Upper lobe of left lung (tissue), 6 donors: ENCODE data around the gene CREB3L4. TPM values are rescaled to one million over a fixed set of nuclear protein-coding genes. Genes with fewer than 3 reads are reported as not detected.

Source experiments
- ATAC-seq, 2 donors: fragments of 200-7000 bp; cut with Tn5 transposase; one replicate each; pipeline ENCODE4 v1.9.1; 2022; ENCODE audit warnings: mild to moderate bottlenecking in 2 of 2, moderate library complexity in 2 of 2; ENCODE audit not compliant: low FRiP score in 2 of 2
- DNase-seq, 2 donors: peaks; one replicate each; pipeline ENCODE4 v3.0.0-alpha.2; 2019 to 2020
- H3K27ac ChIP-seq, 4 donors: fragments of 200-600 bp; sonication (generic); one replicate each; pipeline ENCODE4 v1.5.1; 2016 to 2019
- H3K27me3 ChIP-seq, 4 donors: fragments of 200-600 bp; sonication (generic); one replicate each; pipeline ENCODE4 v1.5.1; 2017 to 2019
- H3K36me3 ChIP-seq, 4 donors: fragments of 200-600 bp; sonication (generic); one replicate each; pipeline ENCODE4 v1.5.1; 2016 to 2019
- H3K4me1 ChIP-seq, 4 donors: fragments of 200-600 bp; sonication (generic); one replicate each; pipeline ENCODE4 v1.5.1; 2018 to 2019
- H3K4me3 ChIP-seq, 4 donors: fragments of 200-600 bp; sonication (generic); one replicate each; pipeline ENCODE4 v1.5.1; 2017 to 2019; ENCODE audit warnings: mild to moderate bottlenecking in 2 of 4, moderate library complexity in 1 of 4
- H3K9me3 ChIP-seq, 4 donors: fragments of 200-600 bp; sonication (generic); one replicate each; pipeline ENCODE4 v1.5.1; 2018 to 2019
- CTCF ChIP-seq, 6 experiments: fragments of 450-650 bp in 4 of 6; fragments of 200-600 bp in 2 of 6; sonication (generic) in 2 of 6; IDR thresholded peaks; one replicate each; pipeline ENCODE4 v1.5.1; 2016 to 2019; ENCODE audit warnings: antibody characterized with exemption in 6 of 6
- EP300 ChIP-seq, 4 donors: sonication (generic); formaldehyde crosslinking; IDR thresholded peaks; one replicate each; pipeline ENCODE4 v1.5.1; 2017; ENCODE audit warnings: antibody characterized with exemption in 4 of 4, control low read depth in 2 of 4
- POLR2A ChIP-seq, 4 donors: fragments of 450-650 bp; IDR thresholded peaks; one replicate each; pipeline ENCODE4 v1.5.1; 2016 to 2017; ENCODE audit warnings: antibody characterized with exemption in 4 of 4, mild to moderate bottlenecking in 2 of 4
- POLR2AphosphoS5 ChIP-seq, 2 donors: sonication (generic); formaldehyde crosslinking; IDR thresholded peaks; one replicate each; pipeline ENCODE4 v1.5.1; 2017; ENCODE audit warnings: antibody characterized with exemption in 2 of 2
- WGBS, 2 donors: methylation state at CpG; one replicate each; pipeline ENCODE4 v1.1.5; 2017 to 2018; 5-methylcytosine and 5-hydroxymethylcytosine counted together
- total RNA-seq, 6 donors: library from RNA; depleted of rRNA in 4 of 6; stranded (reverse); fragments of >200 nt in 4 of 6; gene quantifications; one replicate each; pipeline versions ENCODE4 v1.1.0 to v1.2.1, GENCODE V29; 2016 to 2021
- donor health status: DM: no; HTN: no; CAD: no; lungs with moderate emphysema.
- donor health status: DM: no; HTN: yes; CAD: no; lungs with severe emphysema.

The CREB3L4 gene
- total RNA-seq, 6 donors from 2014 or later = 4.7 to 17.4 (median 9.4) TPM

- no peak overlapping the region for H3K27ac ChIP-seq
- 94 to 95% methylated on average over 3 of the region's 3 CpGs for WGBS, 2 donors
- H3K36me3 ChIP-seq = peaks cover 3 to 34% (median 25%) of the 10 kb centered on the region in 4 donors
- peaks cover 17 to 26% (median 21%) of the 10 kb centered on the region in 4 donors for H3K4me1 ChIP-seq
- H3K4me3 ChIP-seq = no peak overlapping the region
- H3K9me3 ChIP-seq = no peaks in the 10 kb centered on the region
- no peak for ATAC-seq
- DNase-seq = no peak
- H3K27me3 ChIP-seq = no peaks in the 10 kb centered on the region
- TF ChIP-seq POLR2A (IDR thresholded peaks at IDR 0.05) = no peak
- no peak for TF ChIP-seq EP300 (IDR thresholded peaks at IDR 0.05)
- no peak for TF ChIP-seq POLR2AphosphoS5 (IDR thresholded peaks at IDR 0.05)
- no peak for TF ChIP-seq CTCF (IDR thresholded peaks at IDR 0.05)
Measured at GRCh38 chr1:153973071-153973470, 5.4 kb downstream of the CREB3L4 start.

- no peaks in the 10 kb centered on the region for H3K27me3 ChIP-seq
- ATAC-seq (no peak), DNase-seq (no peak)
- peaks cover 17 to 26% (median 20%) of the 10 kb centered on the region in 4 donors for H3K4me1 ChIP-seq
- H3K4me3 ChIP-seq = no peak overlapping the region
- WGBS, 2 donors = 83 to 86% methylated on average over 6 to 7 of the region's 7 CpGs
- H3K27ac ChIP-seq = no peak overlapping the region
- no peak for TF ChIP-seq EP300 (IDR thresholded peaks at IDR 0.05)
- TF ChIP-seq POLR2A (IDR thresholded peaks at IDR 0.05) = no peak
- TF ChIP-seq POLR2AphosphoS5 (IDR thresholded peaks at IDR 0.05) = no peak
- no peaks in the 10 kb centered on the region for H3K9me3 ChIP-seq
- peaks cover 3 to 34% (median 25%) of the 10 kb centered on the region in 4 donors for H3K36me3 ChIP-seq
Measured at GRCh38 chr1:153973525-153973924, 5.8 kb downstream of the CREB3L4 start.

- Histone ChIP-seq H3K27me3 (no peaks in the 10 kb centered on the region), H3K36me3 (peaks cover 3 to 47% (median 25%) of the 10 kb centered on the region in 4 donors), H3K4me1 (peaks cover 14 to 22% (median 18%) of the 10 kb centered on the region in 4 donors), H3K4me3 (peak overlapping the region; percentile 63 to 93 (median 72)), H3K27ac (peak overlapping the region; percentile 86 to 96 (median 93)), H3K9me3 (no peaks in the 10 kb centered on the region)
- DNase-seq = no peak
- peak in 1 of 2 donors; percentile 19 for ATAC-seq
- 0 to 1% methylated on average over 13 to 16 of the region's 16 CpGs for WGBS, 2 donors
- TF ChIP-seq CTCF (IDR thresholded peaks at IDR 0.05) (no peak), POLR2A (IDR thresholded peaks at IDR 0.05) (no peak), EP300 (IDR thresholded peaks at IDR 0.05) (no peak), POLR2AphosphoS5 (IDR thresholded peaks at IDR 0.05) (no peak)
Measured at GRCh38 chr1:153976819-153977249, 9.1 kb downstream of the CREB3L4 start.

GRCh38 chr1:153977250-153978240, 9.8 kb downstream of the CREB3L4 start, which contains the start of gene JTB:
Gene JTB (minus strand): TSS chr1:153977674. CDS start chr1:153977252, 422 bp downstream.
- peaks cover 3 to 54% (median 27%) of the 10 kb centered on the region in 4 donors for H3K36me3 ChIP-seq
- no peak for TF ChIP-seq EP300 (IDR thresholded peaks at IDR 0.05)
- peak in 3 of 6 experiments; percentile 8 to 17 (median 15) for TF ChIP-seq CTCF (IDR thresholded peaks at IDR 0.05)
- peak; percentile 83 to 97 for TF ChIP-seq POLR2AphosphoS5 (IDR thresholded peaks at IDR 0.05)
- TF ChIP-seq POLR2A (IDR thresholded peaks at IDR 0.05) = peak; percentile 70 to 98 (median 88)

More at GRCh38 chr1:153977250-153978240, 9.8 kb downstream of the CREB3L4 start, which contains the start of gene JTB:
- 1% methylated on average over 9 to 50 of the region's 75 CpGs for WGBS, 2 donors
- peak; percentile 94 to 98 for ATAC-seq
- peak; percentile 92 to 97 for DNase-seq
- peak within 1 kb of the TSS; percentile 86 to 96 (median 93) for H3K27ac ChIP-seq
- peak within 1 kb of the TSS; percentile 63 to 93 (median 72) for H3K4me3 ChIP-seq
- no peaks in the 10 kb centered on the region for H3K27me3 ChIP-seq
- peaks cover 14 to 22% (median 18%) of the 10 kb centered on the region in 4 donors for H3K4me1 ChIP-seq
- no peaks in the 10 kb centered on the region for H3K9me3 ChIP-seq
